Measurements from ENCODE around the gene NXF1.
"Not testable (repeated sequence)": the region's sequence is repeated elsewhere in the genome, so short reads cannot be mapped to it uniquely, and the experiment has no call there.

NXF1 gene

GRCh38 chr11:62805076-62805892 is at the start of gene NXF1:
Gene NXF1, minus strand, starts transcription at chr11:62805440. Its CDS starts 84 bp downstream, at chr11:62805356.
- DNase-seq = peak; percentile 83

GRCh38 chr11:62854013-62854824 is 49.0 kb upstream of the NXF1 start:
- DNase-seq = no peak

- DNase-seq = no peak
These were observed 48.2 kb upstream of the NXF1 start for GRCh38 chr11:62853279-62853965.

GRCh38 chr11:62852523-62853188 is 47.4 kb upstream of the NXF1 start:
- no peak for DNase-seq

- DNase-seq = no peak
These were observed 46.7 kb upstream of the NXF1 start for GRCh38 chr11:62851807-62852522.

- DNase-seq = no peak
These were observed 45.9 kb upstream of the NXF1 start for GRCh38 chr11:62850911-62851806.

GRCh38 chr11:62847767-62848314 is 42.6 kb upstream of the NXF1 start:
- no peak for DNase-seq

- DNase-seq = no peak
These were observed 40.9 kb upstream of the NXF1 start for GRCh38 chr11:62846177-62846576.

GRCh38 chr11:62844154-62844553 is 38.9 kb upstream of the NXF1 start:
- DNase-seq = no peak

GRCh38 chr11:62843466-62843865 is 38.2 kb upstream of the NXF1 start:
- no peak for DNase-seq

- DNase-seq = not testable (repeated sequence)
These were observed 37.7 kb upstream of the NXF1 start for GRCh38 chr11:62842891-62843290.

- no peak for DNase-seq
These were observed 37.0 kb upstream of the NXF1 start for GRCh38 chr11:62842171-62842741.

- peak; percentile 99 for DNase-seq
These were observed 36.3 kb upstream of the NXF1 start for GRCh38 chr11:62841361-62842170.

- DNase-seq = not testable (repeated sequence)
These were observed 35.6 kb upstream of the NXF1 start for GRCh38 chr11:62840721-62841360.

GRCh38 chr11:62839050-62839945 is 34.1 kb upstream of the NXF1 start, which contains the start of gene WDR74:
Gene WDR74, minus strand, starts transcription at chr11:62839590. Its CDS starts 20 bp downstream, at chr11:62839570.
- peak; percentile 40 for DNase-seq

GRCh38 chr11:62835336-62835735 is 30.1 kb upstream of the NXF1 start:
- no peak for DNase-seq

GRCh38 chr11:62832336-62833234 is 27.3 kb upstream of the NXF1 start, which contains the start of gene TEX54:
Gene TEX54, minus strand, starts transcription at chr11:62832841.
- DNase-seq = no peak

All from NCI-H1417 treated with DMSO at 0.1 percent for 48 hours (cell line).